SK-MEL-5 (cell line): Measurements from ENCODE around the gene SLC30A1. TPM values are rescaled to one million over a fixed set of nuclear protein-coding genes. Genes with fewer than 3 reads are reported as not detected.
"Not testable (repeated sequence)": the region's sequence is repeated elsewhere in the genome, so short reads cannot be mapped to it uniquely, and the experiment has no call there.

Experiments used
- DNase-seq: peaks from one replicate; pipeline ENCODE4 v3.0.0-alpha.2; 2016; ENCODE audit warnings: low read depth, low spot score
- in situ Hi-C: cut with HindIII; loops from 2 replicates; pipeline ENCODE4 v1.10.0; 2016; ENCODE audit warnings: low sequenced_read_pairs, high pct_unique_total_duplicates, low pct_unique_long_range_greater_than_20kb
- total RNA-seq: library from RNA; depleted of rRNA; stranded (reverse); fragments of >200 nt; shearing (Covaris generic); gene quantifications from 2 replicates; pipeline ENCODE4 v1.2.3, GENCODE V29; 2014

SLC30A1 gene
- total RNA-seq, 1 experiment from 2014 or later: 28.2 TPM

- in situ Hi-C loops: no loop called here
- DNase-seq: no peak
Observed at GRCh38 chr1:211566431-211567025, 12.4 kb downstream of the SLC30A1 start.

- in situ Hi-C loops: no loop called here
- DNase-seq: no peak
Observed at GRCh38 chr1:211564084-211564483, 14.9 kb downstream of the SLC30A1 start.

- no peak for DNase-seq
Observed at GRCh38 chr1:211559222-211560010, 19.5 kb downstream of the SLC30A1 start.

GRCh38 chr1:211557894-211558625 is 20.9 kb downstream of the SLC30A1 start:
- in situ Hi-C loops: no loop called here
- no peak for DNase-seq

More at GRCh38 chr1:211559222-211560010, 19.5 kb downstream of the SLC30A1 start:
- in situ Hi-C loops: no loop called here

- DNase-seq: no peak
- in situ Hi-C loops: no loop called here
Observed at GRCh38 chr1:211553549-211553948, 25.4 kb downstream of the SLC30A1 start.

GRCh38 chr1:211551638-211552460 is 27.1 kb downstream of the SLC30A1 start:
- in situ Hi-C loops: no loop called here
- DNase-seq: no peak

- in situ Hi-C loops: no loop called here
- no peak for DNase-seq
Observed at GRCh38 chr1:211549092-211549711, 29.8 kb downstream of the SLC30A1 start.

- DNase-seq: no peak
- in situ Hi-C loops: no loop called here
Observed at GRCh38 chr1:211548321-211549091, 30.5 kb downstream of the SLC30A1 start.

- in situ Hi-C loops: no loop called here
- DNase-seq: no peak
Observed at GRCh38 chr1:211547710-211548109, 31.3 kb downstream of the SLC30A1 start.

GRCh38 chr1:211546543-211546942 is 32.4 kb downstream of the SLC30A1 start:
- no peak for DNase-seq
- in situ Hi-C loops: no loop called here

- in situ Hi-C loops: no loop called here
- DNase-seq: no peak
Observed at GRCh38 chr1:211543025-211543424, 35.9 kb downstream of the SLC30A1 start.

- in situ Hi-C loops: no loop called here
- no peak for DNase-seq
Observed at GRCh38 chr1:211541720-211542477, 37.1 kb downstream of the SLC30A1 start.

GRCh38 chr1:211541278-211541677 is 37.7 kb downstream of the SLC30A1 start:
- no peak for DNase-seq
- in situ Hi-C loops: no loop called here

GRCh38 chr1:211540824-211541223 is 38.1 kb downstream of the SLC30A1 start:
- DNase-seq, in situ Hi-C loops: not testable (repeated sequence)

GRCh38 chr1:211538287-211538686 is 40.7 kb downstream of the SLC30A1 start:
- in situ Hi-C loops: no loop called here

GRCh38 chr1:211537253-211537652 is 41.7 kb downstream of the SLC30A1 start:
- no peak for DNase-seq
- in situ Hi-C loops: no loop called here

More at GRCh38 chr1:211538287-211538686, 40.7 kb downstream of the SLC30A1 start:
- DNase-seq: no peak
